Stimulated activated CD8-positive, alpha-beta memory T cell treated with anti-CD3 and anti-CD28 coated beads, Interleukin-7, amount 100 ng/mL, for 24 hours (primary cell): ENCODE results near the gene MYO1B.

Experiments used
- DNase-seq: peaks from one replicate; pipeline ENCODE4 v3.0.0-alpha.2; 2020; ENCODE audit warnings: low read depth

The MYO1B gene

GRCh38 chr2:191362841-191363240, 117.6 kb downstream of the MYO1B start:
- DNase-seq, result no peak

- DNase-seq, result no peak
Observed at GRCh38 chr2:191363267-191363666, 118.1 kb downstream of the MYO1B start.

- DNase-seq, result no peak
Observed at GRCh38 chr2:191365089-191365488, 119.9 kb downstream of the MYO1B start.

GRCh38 chr2:191366199-191366598, 121.0 kb downstream of the MYO1B start:
- no peak for DNase-seq

- DNase-seq, result no peak
Observed at GRCh38 chr2:191369034-191369433, 123.8 kb downstream of the MYO1B start.

- no peak for DNase-seq
Observed at GRCh38 chr2:191374366-191374765, 129.2 kb downstream of the MYO1B start.

- DNase-seq, result no peak
Observed at GRCh38 chr2:191374939-191375338, 129.7 kb downstream of the MYO1B start.

- no peak for DNase-seq
Observed at GRCh38 chr2:191376981-191377629, 131.9 kb downstream of the MYO1B start.

- no peak for DNase-seq
Observed at GRCh38 chr2:191379375-191379774, 134.2 kb downstream of the MYO1B start.

GRCh38 chr2:191382801-191383200, 137.6 kb downstream of the MYO1B start:
- DNase-seq, result no peak

- no peak for DNase-seq
Observed at GRCh38 chr2:191383486-191383885, 138.3 kb downstream of the MYO1B start.

GRCh38 chr2:191384829-191385228, 139.6 kb downstream of the MYO1B start:
- no peak for DNase-seq

GRCh38 chr2:191385416-191386160, 140.4 kb downstream of the MYO1B start:
- no peak for DNase-seq

- no peak for DNase-seq
Observed at GRCh38 chr2:191386938-191387536, 141.8 kb downstream of the MYO1B start.

- DNase-seq, result no peak
Observed at GRCh38 chr2:191389288-191389687, 144.1 kb downstream of the MYO1B start.

- DNase-seq, result no peak
Observed at GRCh38 chr2:191391171-191391570, 146.0 kb downstream of the MYO1B start.

- no peak for DNase-seq
Observed at GRCh38 chr2:191394043-191394442, 148.8 kb downstream of the MYO1B start.

GRCh38 chr2:191396794-191397193, 151.6 kb downstream of the MYO1B start:
- no peak for DNase-seq

GRCh38 chr2:191399601-191400000, 154.4 kb downstream of the MYO1B start:
- no peak for DNase-seq

GRCh38 chr2:191401287-191401686, 156.1 kb downstream of the MYO1B start:
- DNase-seq, result no peak

GRCh38 chr2:191402966-191403565, 157.9 kb downstream of the MYO1B start:
- no peak for DNase-seq

GRCh38 chr2:191404568-191404991, 159.4 kb downstream of the MYO1B start:
- DNase-seq, result no peak

GRCh38 chr2:191405546-191405945, 160.3 kb downstream of the MYO1B start:
- no peak for DNase-seq
